Activated T-helper 1 cell treated with anti-CD3 and anti-CD28 coated beads, Interleukin-12 subunit alpha, Interleukin-12 subunit beta, Interleukin-2, Interleukin-4 antibody, amounts not matched to agents 30 ng/mL and 10 ng/mL and 1 ng/mL, durations not matched to agents 14 hours and 24 hours and 36 hours (primary cell): Measurements from ENCODE around the gene INHBE. TPM values are rescaled to one million over a fixed set of nuclear protein-coding genes. Genes with fewer than 3 reads are reported as not detected.

ENCODE experiments used
- DNase-seq: peaks from one replicate; pipeline ENCODE4 v3.0.0; 2021; ENCODE audit warnings: low spot score
- H3K27ac Mint-ChIP-seq: one replicate; pipeline ENCODE4 v1.8.0; 2021; ENCODE audit warnings: mild to moderate bottlenecking, mixed read lengths
- H3K27me3 Mint-ChIP-seq: one replicate; pipeline ENCODE4 v1.8.0; 2022; ENCODE audit warnings: mild to moderate bottlenecking, moderate library complexity, mixed read lengths; ENCODE audit not compliant: insufficient read depth
- H3K36me3 Mint-ChIP-seq: one replicate; pipeline ENCODE4 v1.8.0; 2021; ENCODE audit warnings: low read depth, mixed read lengths
- H3K4me1 Mint-ChIP-seq: one replicate; pipeline ENCODE4 v1.8.0; 2021; ENCODE audit warnings: low read depth, mixed read lengths
- H3K4me3 Mint-ChIP-seq: one replicate; pipeline ENCODE4 v1.8.0; 2021; ENCODE audit warnings: mild to moderate bottlenecking, moderate library complexity, mixed read lengths
- H3K9me3 Mint-ChIP-seq: one replicate; pipeline ENCODE4 v1.8.0; 2021; ENCODE audit warnings: mixed read lengths
- intact Hi-C: fragments of 100-400 bp; cut with micrococcal nuclease; formaldehyde crosslinking; loops from one replicate; pipeline ENCODE4 v1.15.1; 2024
- total RNA-seq: library from RNA; stranded (reverse); gene quantifications from 2 replicates; pipeline ENCODE4 v1.2.3, GENCODE V29; 2022

INHBE gene
- total RNA-seq, 1 donor from 2014 or later, result 0.41 TPM

DNA sequence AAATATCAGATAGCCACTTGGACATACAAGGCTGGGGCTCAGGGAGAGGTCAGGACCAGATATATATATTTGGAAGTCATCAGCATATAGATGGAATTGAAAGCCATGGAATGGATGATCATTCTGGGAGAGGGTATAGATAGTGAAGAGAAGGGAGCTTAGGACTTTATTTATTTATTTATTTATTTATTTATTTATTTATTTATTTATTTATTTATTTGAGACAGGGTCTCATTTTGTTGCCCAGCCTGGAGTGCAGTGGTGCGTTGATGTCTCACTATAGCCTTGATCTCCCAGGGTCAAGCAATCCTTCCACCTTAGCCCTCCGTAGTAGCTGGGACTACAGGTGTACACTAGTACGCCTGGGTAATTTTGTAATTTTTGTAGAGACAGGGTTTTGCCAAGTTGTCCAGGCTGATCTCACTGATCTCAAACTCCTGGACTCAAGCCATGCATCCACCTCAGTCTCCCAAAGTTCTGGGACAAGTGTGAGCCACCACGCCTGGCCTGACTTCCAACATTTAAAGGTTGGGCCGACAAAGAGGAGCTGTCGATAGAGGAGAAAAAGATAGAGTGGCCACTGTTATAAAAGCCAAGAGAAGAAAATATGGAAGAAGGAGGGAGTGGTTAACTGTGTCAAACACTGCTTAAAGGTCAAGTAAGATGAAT, 8.7 kb upstream of the INHBE start:
- H3K4me1 Mint-ChIP-seq, result no peaks in the 10 kb centered on the region
- no peak for DNase-seq
- H3K4me3 Mint-ChIP-seq, result no peak overlapping the region
- no peak overlapping the region for H3K27ac Mint-ChIP-seq
- intact Hi-C loops, result no loop called here
- H3K36me3 Mint-ChIP-seq, result peaks cover 4% of the 10 kb centered on the region
- peaks cover 6% of the 10 kb centered on the region for H3K27me3 Mint-ChIP-seq
- peaks cover 8% of the 10 kb centered on the region for H3K9me3 Mint-ChIP-seq

GRCh38 chr12:57448669-57449068, 6.4 kb upstream of the INHBE start:
- no peak for DNase-seq
- Mint-ChIP-seq H3K36me3 (no peaks in the 10 kb centered on the region), H3K4me3 (no peak overlapping the region), H3K27me3 (no peaks in the 10 kb centered on the region), H3K27ac (no peak overlapping the region), H3K4me1 (peaks cover 6% of the 10 kb centered on the region), H3K9me3 (no peaks in the 10 kb centered on the region)
- intact Hi-C loops, result no loop called here

DNA sequence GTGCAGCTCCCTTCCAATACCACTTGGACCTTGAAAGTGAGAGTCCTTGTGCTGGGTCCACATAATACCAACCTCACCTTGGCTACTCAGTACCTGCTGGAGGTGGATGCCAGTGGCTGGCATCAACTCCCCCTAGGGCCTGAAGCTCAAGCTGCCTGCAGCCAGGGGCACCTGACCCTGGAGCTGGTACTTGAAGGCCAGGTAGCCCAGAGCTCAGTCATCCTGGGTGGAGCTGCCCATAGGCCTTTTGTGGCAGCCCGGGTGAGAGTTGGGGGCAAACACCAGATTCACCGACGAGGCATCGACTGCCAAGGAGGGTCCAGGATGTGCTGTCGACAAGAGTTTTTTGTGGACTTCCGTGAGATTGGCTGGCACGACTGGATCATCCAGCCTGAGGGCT, 5.7 kb upstream of the INHBE start:
- Mint-ChIP-seq H3K27me3 (no peaks in the 10 kb centered on the region), H3K4me1 (peaks cover 6% of the 10 kb centered on the region), H3K4me3 (no peak overlapping the region), H3K36me3 (no peaks in the 10 kb centered on the region), H3K27ac (no peak overlapping the region), H3K9me3 (no peaks in the 10 kb centered on the region)
- intact Hi-C loops, result no loop called here
- no peak for DNase-seq

- Mint-ChIP-seq H3K4me3 (no peak overlapping the region), H3K27ac (no peak overlapping the region), H3K36me3 (no peaks in the 10 kb centered on the region), H3K27me3 (no peaks in the 10 kb centered on the region), H3K9me3 (no peaks in the 10 kb centered on the region), H3K4me1 (peaks cover 6% of the 10 kb centered on the region)
- intact Hi-C loops, result no loop called here
- DNase-seq, result no peak
These were observed 5.0 kb upstream of the INHBE start for GRCh38 chr12:57450057-57450456.

DNA sequence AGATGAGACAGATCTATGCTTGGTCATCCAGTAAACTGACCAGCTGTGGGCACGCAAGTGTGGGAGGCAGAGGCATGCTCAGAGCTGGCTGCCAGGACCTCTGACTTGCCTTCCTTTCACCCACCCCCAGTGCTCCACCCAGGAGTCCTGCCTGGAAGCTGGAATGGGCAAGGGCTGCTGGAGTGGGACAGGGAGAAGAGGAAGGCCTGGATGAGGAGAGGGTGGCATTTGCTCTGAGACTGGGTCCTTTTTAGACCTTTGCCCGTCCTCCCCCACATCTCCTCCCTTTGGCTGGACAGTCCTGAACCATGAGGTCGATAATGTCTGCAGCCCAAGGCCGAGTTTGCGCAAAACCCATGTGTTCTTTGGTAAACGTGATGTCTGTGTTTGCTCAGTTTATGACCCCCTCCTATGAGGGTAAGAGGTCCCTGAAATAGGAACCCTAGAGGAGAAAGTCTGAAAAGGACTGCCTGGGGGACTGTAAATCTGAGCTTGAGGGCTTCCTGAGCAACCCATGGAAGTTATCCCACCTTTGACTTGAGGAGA, 3.8 kb upstream of the INHBE start:
- Mint-ChIP-seq H3K27me3 (no peaks in the 10 kb centered on the region), H3K4me1 (peaks cover 14% of the 10 kb centered on the region)

DNA sequence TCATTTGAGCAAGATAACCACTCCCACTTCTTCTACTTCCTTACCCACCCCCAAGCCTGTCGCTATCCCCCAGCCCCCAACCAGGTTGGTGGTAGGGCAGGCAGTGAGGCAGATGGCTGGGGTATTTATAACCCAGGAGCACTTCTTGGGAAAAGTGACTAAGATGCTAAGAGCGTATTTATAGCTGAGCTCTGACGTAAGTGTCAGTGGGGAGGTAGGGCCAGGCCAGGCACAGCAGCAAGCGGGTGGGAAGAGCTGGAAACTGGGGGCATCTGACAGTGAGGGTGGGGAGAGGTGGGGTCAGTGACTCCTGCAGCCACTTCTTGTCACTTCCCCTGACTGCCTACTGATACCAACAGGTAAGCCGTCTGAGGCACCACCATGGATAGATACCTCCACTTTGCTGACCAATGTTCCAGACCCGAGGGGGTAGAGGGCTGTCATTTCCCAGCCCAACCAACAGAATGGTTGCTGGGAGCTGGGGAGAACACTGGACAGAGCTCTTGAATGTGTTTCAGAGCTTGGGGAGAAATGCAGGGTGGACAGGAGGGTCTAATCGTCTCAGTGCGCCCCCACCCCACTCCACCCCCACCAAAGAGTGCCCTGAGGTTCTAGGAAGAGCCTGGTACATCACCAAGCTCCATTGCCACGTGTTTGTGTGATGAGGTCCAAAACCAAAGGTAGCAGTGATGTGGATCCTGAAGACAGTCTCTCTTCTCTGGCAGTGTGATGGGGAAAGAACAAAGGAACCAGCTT, 2.7 kb upstream of the INHBE start:
- Mint-ChIP-seq H3K9me3 (no peaks in the 10 kb centered on the region), H3K4me3 (peak overlapping the region; percentile 21), H3K27ac (peak overlapping the region; percentile 42), H3K36me3 (no peaks in the 10 kb centered on the region), H3K4me1 (peaks cover 14% of the 10 kb centered on the region), H3K27me3 (no peaks in the 10 kb centered on the region)
- DNase-seq, result no peak
- intact Hi-C loops, result loop anchor here (1.0 kb wide), 1 partner anchor 189 kb away; no protein-coding TSS in a partner anchor

More for the DNA sequence above, 3.8 kb upstream of the INHBE start:
- Mint-ChIP-seq H3K9me3 (no peaks in the 10 kb centered on the region), H3K36me3 (no peaks in the 10 kb centered on the region), H3K27ac (no peak overlapping the region), H3K4me3 (no peak overlapping the region)
- no peak for DNase-seq
- intact Hi-C loops, result loop anchor here (1.0 kb wide), 1 partner anchor 9 kb away; no protein-coding TSS in a partner anchor

GRCh38 chr12:57452937-57453509, 2.1 kb upstream of the INHBE start:
- H3K4me1 Mint-ChIP-seq, result peaks cover 14% of the 10 kb centered on the region
- H3K27ac Mint-ChIP-seq, result no peak overlapping the region
- intact Hi-C loops, result loop anchor here (1.0 kb wide), 2 partner anchors 146 to 190 kb away; no protein-coding TSS in a partner anchor
- H3K27me3 Mint-ChIP-seq, result no peaks in the 10 kb centered on the region
- DNase-seq, result no peak
- no peaks in the 10 kb centered on the region for H3K36me3 Mint-ChIP-seq
- H3K4me3 Mint-ChIP-seq, result no peak overlapping the region
- no peaks in the 10 kb centered on the region for H3K9me3 Mint-ChIP-seq

- H3K4me1 Mint-ChIP-seq, result peaks cover 21% of the 10 kb centered on the region
- H3K27ac Mint-ChIP-seq, result no peak overlapping the region
- H3K36me3 Mint-ChIP-seq, result no peaks in the 10 kb centered on the region
- no peaks in the 10 kb centered on the region for H3K9me3 Mint-ChIP-seq
- DNase-seq, result no peak
- intact Hi-C loops, result no loop called here
- no peak overlapping the region for H3K4me3 Mint-ChIP-seq
- no peaks in the 10 kb centered on the region for H3K27me3 Mint-ChIP-seq
These were observed 918 bp upstream of the INHBE start for GRCh38 chr12:57454213-57454565.

- Mint-ChIP-seq H3K27me3 (peaks cover 8% of the 10 kb centered on the region), H3K36me3 (no peaks in the 10 kb centered on the region), H3K4me1 (peaks cover 33% of the 10 kb centered on the region), H3K4me3 (peak overlapping the region; percentile 73), H3K9me3 (no peaks in the 10 kb centered on the region), H3K27ac (no peak overlapping the region)
- no peak for DNase-seq
- intact Hi-C loops, result no loop called here
These were observed 452 bp downstream of the INHBE start for GRCh38 chr12:57455374-57456144.

DNA sequence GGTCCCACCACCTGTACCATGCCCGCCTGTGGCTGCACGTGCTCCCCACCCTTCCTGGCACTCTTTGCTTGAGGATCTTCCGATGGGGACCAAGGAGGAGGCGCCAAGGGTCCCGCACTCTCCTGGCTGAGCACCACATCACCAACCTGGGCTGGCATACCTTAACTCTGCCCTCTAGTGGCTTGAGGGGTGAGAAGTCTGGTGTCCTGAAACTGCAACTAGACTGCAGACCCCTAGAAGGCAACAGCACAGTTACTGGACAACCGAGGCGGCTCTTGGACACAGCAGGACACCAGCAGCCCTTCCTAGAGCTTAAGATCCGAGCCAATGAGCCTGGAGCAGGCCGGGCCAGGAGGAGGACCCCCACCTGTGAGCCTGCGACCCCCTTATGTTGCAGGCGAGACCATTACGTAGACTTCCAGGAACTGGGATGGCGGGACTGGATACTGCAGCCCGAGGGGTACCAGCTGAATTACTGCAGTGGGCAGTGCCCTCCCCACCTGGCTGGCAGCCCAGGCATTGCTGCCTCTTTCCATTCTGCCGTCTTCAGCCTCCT, 1.1 kb downstream of the INHBE start:
- H3K4me1 Mint-ChIP-seq, result peaks cover 39% of the 10 kb centered on the region
- H3K4me3 Mint-ChIP-seq, result peak overlapping the region; percentile 73
- intact Hi-C loops, result no loop called here
- H3K27me3 Mint-ChIP-seq, result peaks cover 12% of the 10 kb centered on the region
- DNase-seq, result no peak
- no peaks in the 10 kb centered on the region for H3K9me3 Mint-ChIP-seq
- H3K27ac Mint-ChIP-seq, result peak overlapping the region; percentile 34
- no peaks in the 10 kb centered on the region for H3K36me3 Mint-ChIP-seq

DNA sequence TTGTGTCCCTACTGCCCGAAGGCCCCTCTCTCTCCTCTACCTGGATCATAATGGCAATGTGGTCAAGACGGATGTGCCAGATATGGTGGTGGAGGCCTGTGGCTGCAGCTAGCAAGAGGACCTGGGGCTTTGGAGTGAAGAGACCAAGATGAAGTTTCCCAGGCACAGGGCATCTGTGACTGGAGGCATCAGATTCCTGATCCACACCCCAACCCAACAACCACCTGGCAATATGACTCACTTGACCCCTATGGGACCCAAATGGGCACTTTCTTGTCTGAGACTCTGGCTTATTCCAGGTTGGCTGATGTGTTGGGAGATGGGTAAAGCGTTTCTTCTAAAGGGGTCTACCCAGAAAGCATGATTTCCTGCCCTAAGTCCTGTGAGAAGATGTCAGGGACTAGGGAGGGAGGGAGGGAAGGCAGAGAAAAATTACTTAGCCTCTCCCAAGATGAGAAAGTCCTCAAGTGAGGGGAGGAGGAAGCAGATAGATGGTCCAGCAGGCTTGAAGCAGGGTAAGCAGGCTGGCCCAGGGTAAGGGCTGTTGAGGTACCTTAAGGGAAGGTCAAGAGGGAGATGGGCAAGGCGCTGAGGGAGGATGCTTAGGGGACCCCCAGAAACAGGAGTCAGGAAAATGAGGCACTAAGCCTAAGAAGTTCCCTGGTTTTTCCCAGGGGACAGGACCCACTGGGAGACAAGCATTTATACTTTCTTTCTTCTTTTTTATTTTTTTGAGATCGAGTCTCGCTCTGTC, 1.8 kb downstream of the INHBE start:
- Mint-ChIP-seq H3K4me1 (peaks cover 45% of the 10 kb centered on the region), H3K27me3 (peaks cover 17% of the 10 kb centered on the region), H3K27ac (peak overlapping the region; percentile 22), H3K36me3 (no peaks in the 10 kb centered on the region), H3K9me3 (no peaks in the 10 kb centered on the region), H3K4me3 (no peak overlapping the region)
- intact Hi-C loops, result no loop called here
- DNase-seq, result no peak

GRCh38 chr12:57458665-57459054, 3.6 kb downstream of the INHBE start:
- intact Hi-C loops, result loop anchor here (1.0 kb wide), 9 partner anchors 27 to 245 kb away; partner anchors contain the start of genes DCTN2, DDIT3 and R3HDM2
- Mint-ChIP-seq H3K36me3 (no peaks in the 10 kb centered on the region), H3K4me3 (peak overlapping the region; percentile 94), H3K9me3 (no peaks in the 10 kb centered on the region), H3K4me1 (peaks cover 54% of the 10 kb centered on the region), H3K27ac (peak overlapping the region; percentile 93), H3K27me3 (peaks cover 19% of the 10 kb centered on the region)
- no peak for DNase-seq
